OCI-LY3 (cell line): Measurements from ENCODE around the gene AHR.
"Not testable (repeated sequence)": the region's sequence is repeated elsewhere in the genome, so short reads cannot be mapped to it uniquely, and the experiment has no call there.

Source experiments
- H2AFZ ChIP-seq: fragments of 200-600, 300-600 bp; shearing (Covaris generic); 2 replicates; pipeline ENCODE4 v1.6.0; 2014; ENCODE audit warnings: antibody characterized with exemption, low read depth, low read length
- H3K27ac ChIP-seq: fragments of 200-600, 300-600 bp; sonication (generic); 2 replicates; pipeline ENCODE4 v1.5.1; 2014; ENCODE audit warnings: mild to moderate bottlenecking, low read length, moderate library complexity, mixed read lengths
- H3K27me3 ChIP-seq: fragments of 200-600, 300-600 bp; sonication (generic); 2 replicates; pipeline ENCODE4 v1.6.1; 2014; ENCODE audit warnings: low read depth, low read length, mixed read lengths
- H3K36me3 ChIP-seq: fragments of 200-600, 300-600 bp; sonication (generic); replicated peaks from 2 replicates; pipeline ENCODE3; 2014; ENCODE audit warnings: low read depth, low read length, mixed read lengths
- H3K4me1 ChIP-seq: fragments of 300-600, 200-600 bp; sonication (generic); 2 replicates; pipeline ENCODE4 v1.6.1; 2014; ENCODE audit warnings: low read length, mixed read lengths
- H3K4me2 ChIP-seq: fragments of 200-600, 300-600 bp; sonication (generic); 2 replicates; pipeline ENCODE4 v1.6.1; 2014; ENCODE audit warnings: low read length, mixed read lengths
- H3K4me3 ChIP-seq: fragments of 300-600, 200-600 bp; sonication (generic); 2 replicates; pipeline ENCODE4 v1.5.1; 2014; ENCODE audit warnings: antibody characterized with exemption, mild to moderate bottlenecking, low read length, moderate library complexity
- H3K79me2 ChIP-seq: fragments of 300-600, 200-600 bp; shearing (Covaris generic); 2 replicates; pipeline ENCODE4 v1.6.1; 2014; ENCODE audit warnings: mild to moderate bottlenecking, low read length, mixed read lengths
- H3K9ac ChIP-seq: fragments of 300-600, 200-600 bp; shearing (Covaris generic); 2 replicates; pipeline ENCODE4 v1.6.0; 2014; ENCODE audit warnings: mild to moderate bottlenecking, low read length, moderate library complexity
- H3K9me3 ChIP-seq: fragments of 200-600, 300-600 bp; shearing (Covaris generic); 2 replicates; pipeline ENCODE4 v1.6.1; 2014; ENCODE audit warnings: low read length, mixed read lengths; ENCODE audit not compliant: insufficient read depth
- H4K20me1 ChIP-seq: fragments of 200-600, 300-600 bp; sonication (generic); 2 replicates; pipeline ENCODE4 v1.6.1; 2016; ENCODE audit warnings: low read length, mixed read lengths; ENCODE audit not compliant: insufficient read depth
- CTCF ChIP-seq: fragments of 200-600, 300-600 bp; sonication (generic); IDR thresholded peaks from 2 replicates; pipeline ENCODE4 v1.5.1; 2014; ENCODE audit warnings: antibody characterized with exemption, low read length, low read depth
- EZH2phosphoT487 ChIP-seq: fragments of 200-600 bp; shearing (Covaris generic); IDR thresholded peaks from 2 replicates; pipeline ENCODE4 v1.6.1; 2018; ENCODE audit warnings: antibody characterized with exemption, mixed run types, low read depth

AHR gene

GRCh38 chr7:17380736-17381662 is 82.5 kb downstream of the AHR start:
- no peaks in the 10 kb centered on the region for H3K79me2 ChIP-seq
- no peaks in the 10 kb centered on the region for H4K20me1 ChIP-seq
- 0 out of 2 replicates have a peak, but pooled peaks cover 4% of the 10 kb centered on the region for H3K9me3 ChIP-seq
- TF ChIP-seq EZH2phosphoT487 = no peak
- TF ChIP-seq CTCF = no peak
- H3K4me3 ChIP-seq = no peak overlapping the region
- H3K27me3 ChIP-seq = no peaks in the 10 kb centered on the region
- peaks cover 17% of the 10 kb centered on the region for H3K36me3 ChIP-seq
- peak overlapping the region; percentile 89; the same call in 1 of the 2 replicates for H3K27ac ChIP-seq
- no peak overlapping the region for H3K4me2 ChIP-seq
- H2AFZ ChIP-seq = no peak overlapping the region
- H3K4me1 ChIP-seq = peaks cover 56% of the 10 kb centered on the region
- no peak overlapping the region for H3K9ac ChIP-seq

GRCh38 chr7:17382408-17383354 is 84.2 kb downstream of the AHR start:
- Histone ChIP-seq H2AFZ (peak overlapping the region; percentile 55), H3K9ac (peak overlapping the region; percentile 48), H3K4me2 (peak overlapping the region; percentile 45), H3K36me3 (peaks cover 23% of the 10 kb centered on the region), H3K4me1 (peaks cover 49% of the 10 kb centered on the region), H3K27ac (peak overlapping the region; percentile 89), H3K4me3 (peak overlapping the region; percentile 9; the same call in 1 of the 2 replicates)
- not testable (repeated sequence) for H3K79me2 ChIP-seq, H3K9me3 ChIP-seq, H3K27me3 ChIP-seq, H4K20me1 ChIP-seq

GRCh38 chr7:17384400-17384799 is 85.9 kb downstream of the AHR start:
- Histone ChIP-seq H3K9ac (no peak overlapping the region), H3K4me2 (no peak overlapping the region), H2AFZ (no peak overlapping the region), H3K9me3 (0 out of 2 replicates have a peak, but pooled peaks cover 4% of the 10 kb centered on the region), H3K36me3 (peaks cover 23% of the 10 kb centered on the region), H3K4me1 (peaks cover 49% of the 10 kb centered on the region), H4K20me1 (no peaks in the 10 kb centered on the region), H3K4me3 (no peak overlapping the region), H3K27ac (0 out of 2 replicates have a peak overlapping the region, but pooled peaks have one; percentile 89), H3K79me2 (no peaks in the 10 kb centered on the region), H3K27me3 (no peaks in the 10 kb centered on the region)
- TF ChIP-seq CTCF (no peak), EZH2phosphoT487 (no peak)

GRCh38 chr7:17385612-17386011 is 87.2 kb downstream of the AHR start:
- Histone ChIP-seq H3K4me3 (no peak overlapping the region), H2AFZ (no peak overlapping the region), H3K27me3 (no peaks in the 10 kb centered on the region), H3K27ac (peak overlapping the region; percentile 39; the same call in 1 of the 2 replicates), H4K20me1 (no peaks in the 10 kb centered on the region), H3K4me2 (peak overlapping the region; percentile 19; the same call in 1 of the 2 replicates), H3K79me2 (no peaks in the 10 kb centered on the region), H3K36me3 (peaks cover 23% of the 10 kb centered on the region), H3K4me1 (peaks cover 49% of the 10 kb centered on the region), H3K9me3 (0 out of 2 replicates have a peak, but pooled peaks cover 4% of the 10 kb centered on the region), H3K9ac (no peak overlapping the region)
- TF ChIP-seq CTCF (no peak), EZH2phosphoT487 (no peak)
